IPS-20b (cell line): Measurements from ENCODE around the gene CSHL1.

Experiments
- H3K27ac ChIP-seq: one replicate; pipeline ENCODE4 v1.5.1; 2013; ENCODE audit warnings: low read length
- H3K27me3 ChIP-seq: 2 replicates; pipeline ENCODE4 v1.6.1; 2013; ENCODE audit warnings: mild to moderate bottlenecking, low read length, inconsistent platforms; ENCODE audit not compliant: insufficient read depth
- H3K36me3 ChIP-seq: 2 replicates; pipeline ENCODE4 v1.6.1; 2013; ENCODE audit warnings: low read depth, mild to moderate bottlenecking, inconsistent platforms, low read length, moderate library complexity; ENCODE audit not compliant: insufficient read depth
- H3K4me1 ChIP-seq: 2 replicates; pipeline ENCODE4 v1.6.1; 2013; ENCODE audit warnings: mild to moderate bottlenecking, control low read depth, inconsistent platforms, low read length, moderate library complexity; ENCODE audit not compliant: insufficient read depth
- H3K4me3 ChIP-seq: 2 replicates; pipeline ENCODE4 v1.5.1; 2013; ENCODE audit warnings: mild to moderate bottlenecking, low read length, inconsistent platforms
- H3K9ac ChIP-seq: 2 replicates; pipeline ENCODE4 v1.6.1; 2013; ENCODE audit warnings: low read depth, mild to moderate bottlenecking, inconsistent platforms, low read length, moderate library complexity
- H3K9me3 ChIP-seq: 2 replicates; pipeline ENCODE4 v1.6.1; 2013; ENCODE audit warnings: mild to moderate bottlenecking, low read depth, low read length, inconsistent platforms; ENCODE audit not compliant: insufficient read depth

CSHL1 gene

DNA sequence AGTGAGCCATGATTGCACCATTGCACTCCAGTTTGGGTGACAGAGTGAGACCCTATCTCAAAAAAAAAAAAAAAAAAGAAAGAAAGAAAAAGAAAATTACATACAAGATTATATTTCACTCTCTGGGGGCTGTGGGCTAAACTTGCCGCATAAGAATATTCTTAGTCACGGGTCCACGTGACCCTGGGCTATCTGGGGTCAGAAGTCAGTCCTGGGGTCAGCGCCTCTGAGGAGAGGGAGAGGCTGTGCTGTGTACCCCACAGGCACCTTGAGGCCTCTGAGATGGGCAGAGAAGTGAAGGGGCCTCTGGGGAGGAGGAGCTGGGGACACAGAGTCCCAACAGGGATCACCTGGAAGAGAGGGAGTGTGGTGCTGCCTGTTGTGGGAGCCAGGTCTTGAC, 26.9 kb upstream of the CSHL1 start:
- no peak overlapping the region for H3K27ac ChIP-seq

DNA sequence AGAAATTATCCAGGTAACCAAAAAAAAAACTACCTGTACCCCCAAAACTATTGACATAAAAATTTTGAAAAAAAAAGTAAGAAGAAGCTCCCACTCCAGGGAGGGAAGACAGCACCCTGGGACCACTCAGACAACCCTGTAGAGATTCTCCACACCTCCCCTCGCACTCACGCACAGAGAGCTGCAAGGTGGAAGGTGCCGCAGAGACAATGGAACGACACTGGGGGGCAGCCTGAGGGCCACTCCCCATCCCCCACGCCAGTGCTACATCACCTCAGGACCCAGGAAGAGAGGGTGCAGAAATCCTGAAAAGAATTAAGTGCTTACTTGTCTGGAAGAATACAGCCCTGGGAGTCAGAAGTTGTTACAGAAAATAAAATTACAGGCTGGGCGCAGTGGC, 26.3 kb upstream of the CSHL1 start:
- Histone ChIP-seq H3K9me3 (no peaks in the 10 kb centered on the region), H3K36me3 (no peaks in the 10 kb centered on the region), H3K9ac (no peak overlapping the region), H3K4me3 (no peak overlapping the region), H3K27me3 (no peaks in the 10 kb centered on the region), H3K27ac (no peak overlapping the region), H3K4me1 (no peaks in the 10 kb centered on the region)

More for the DNA sequence above, 26.9 kb upstream of the CSHL1 start:
- Histone ChIP-seq H3K27me3 (no peaks in the 10 kb centered on the region), H3K9ac (no peak overlapping the region), H3K9me3 (no peaks in the 10 kb centered on the region), H3K4me1 (no peaks in the 10 kb centered on the region), H3K36me3 (no peaks in the 10 kb centered on the region), H3K4me3 (no peak overlapping the region)

GRCh38 chr17:63934183-63935112, 23.4 kb upstream of the CSHL1 start:
- no peaks in the 10 kb centered on the region for H3K36me3 ChIP-seq
- no peaks in the 10 kb centered on the region for H3K9me3 ChIP-seq
- no peak overlapping the region for H3K27ac ChIP-seq
- no peak overlapping the region for H3K4me3 ChIP-seq
- H3K4me1 ChIP-seq = no peaks in the 10 kb centered on the region; the same call in 1 of the 2 replicates
- no peak overlapping the region for H3K9ac ChIP-seq
- H3K27me3 ChIP-seq = no peaks in the 10 kb centered on the region

- Histone ChIP-seq H3K9ac (no peak overlapping the region), H3K9me3 (no peaks in the 10 kb centered on the region), H3K4me3 (no peak overlapping the region), H3K27ac (no peak overlapping the region), H3K36me3 (no peaks in the 10 kb centered on the region), H3K27me3 (no peaks in the 10 kb centered on the region), H3K4me1 (no peaks in the 10 kb centered on the region; the same call in 1 of the 2 replicates)
These were observed 22.5 kb upstream of the CSHL1 start for GRCh38 chr17:63933598-63933997.

DNA sequence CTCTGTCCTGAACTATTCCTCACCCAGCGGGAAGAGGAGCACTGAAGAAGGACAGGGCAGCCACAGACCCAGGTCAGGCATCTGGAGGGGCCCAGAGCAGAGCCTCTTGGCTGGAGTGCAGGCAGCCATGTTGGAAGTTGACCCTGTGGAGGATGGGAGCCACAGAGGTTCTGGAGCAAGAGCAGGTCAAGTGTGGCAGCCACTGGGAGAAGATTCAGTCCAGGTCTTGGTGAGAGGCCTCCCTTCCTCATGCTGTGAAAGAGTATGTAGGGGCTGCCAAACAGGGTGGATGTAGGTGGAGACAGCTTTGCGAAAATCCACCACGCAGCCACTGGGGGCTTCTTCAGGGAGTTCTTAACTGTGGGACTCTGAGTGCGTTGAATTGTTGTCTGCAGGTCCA, 21.7 kb upstream of the CSHL1 start:
- H3K36me3 ChIP-seq = no peaks in the 10 kb centered on the region
- H3K9ac ChIP-seq = no peak overlapping the region
- no peaks in the 10 kb centered on the region for H3K27me3 ChIP-seq
- no peaks in the 10 kb centered on the region for H3K9me3 ChIP-seq
- H3K4me3 ChIP-seq = no peak overlapping the region
- no peaks in the 10 kb centered on the region; the same call in 1 of the 2 replicates for H3K4me1 ChIP-seq
- H3K27ac ChIP-seq = no peak overlapping the region

GRCh38 chr17:63931981-63932561, 21.0 kb upstream of the CSHL1 start, which contains the start of gene CD79B:
TSS of gene CD79B (minus strand) at chr17:63932331. CDS start at chr17:63932261, 70 bp downstream.
- no peak within 1 kb of the TSS for H3K4me3 ChIP-seq
- H3K27ac ChIP-seq = no peak within 1 kb of the TSS
- no peaks in the 10 kb centered on the region for H3K27me3 ChIP-seq
- no peaks in the 10 kb centered on the region for H3K9me3 ChIP-seq
- no peak within 1 kb of the TSS for H3K9ac ChIP-seq
- no peaks in the 10 kb centered on the region for H3K36me3 ChIP-seq
- no peaks in the 10 kb centered on the region; the same call in 1 of the 2 replicates for H3K4me1 ChIP-seq

- no peak overlapping the region for H3K4me3 ChIP-seq
- H3K27me3 ChIP-seq = no peaks in the 10 kb centered on the region
- H3K9me3 ChIP-seq = no peaks in the 10 kb centered on the region
- H3K36me3 ChIP-seq = no peaks in the 10 kb centered on the region
- H3K4me1 ChIP-seq = no peaks in the 10 kb centered on the region; the same call in 1 of the 2 replicates
- no peak overlapping the region for H3K9ac ChIP-seq
- H3K27ac ChIP-seq = no peak overlapping the region
These were observed 20.0 kb upstream of the CSHL1 start for GRCh38 chr17:63930951-63931575.

GRCh38 chr17:63929860-63930766, 19.1 kb upstream of the CSHL1 start:
- Histone ChIP-seq H3K4me1 (no peaks in the 10 kb centered on the region; the same call in 1 of the 2 replicates), H3K27me3 (no peaks in the 10 kb centered on the region), H3K36me3 (no peaks in the 10 kb centered on the region), H3K4me3 (no peak overlapping the region), H3K9ac (no peak overlapping the region), H3K9me3 (no peaks in the 10 kb centered on the region), H3K27ac (no peak overlapping the region)

- Histone ChIP-seq H3K4me3 (no peak overlapping the region), H3K9ac (no peak overlapping the region), H3K9me3 (no peaks in the 10 kb centered on the region), H3K27ac (no peak overlapping the region), H3K4me1 (no peaks in the 10 kb centered on the region; the same call in 1 of the 2 replicates), H3K36me3 (no peaks in the 10 kb centered on the region), H3K27me3 (no peaks in the 10 kb centered on the region)
These were observed 18.1 kb upstream of the CSHL1 start for GRCh38 chr17:63928966-63929695.

- no peak overlapping the region for H3K27ac ChIP-seq
- no peaks in the 10 kb centered on the region; the same call in 1 of the 2 replicates for H3K4me1 ChIP-seq
- H3K36me3 ChIP-seq = no peaks in the 10 kb centered on the region
- no peak overlapping the region for H3K4me3 ChIP-seq
- H3K9me3 ChIP-seq = no peaks in the 10 kb centered on the region
- H3K9ac ChIP-seq = no peak overlapping the region
- no peaks in the 10 kb centered on the region for H3K27me3 ChIP-seq
These were observed 17.2 kb upstream of the CSHL1 start for GRCh38 chr17:63928172-63928666.
